Measurements from ENCODE around the gene FTSJ1.
A peak's percentile ranks its signal among the peaks of the same experiment; 100 is the strongest.

FTSJ1 gene

GRCh38 chrX:48467281-48467761 lies 8.7 kb upstream of the FTSJ1 start:
- H3K27me3 ChIP-seq: peaks cover 26 to 76% (median 57%) of the 10 kb centered on the region in 11 experiments; a peak in 21 of 22 replicates
- peak overlapping the region; percentile 76 to 85 (median 83) for H3K4me2 ChIP-seq
- H3K9ac ChIP-seq: peak overlapping the region in 10 of 11 experiments; percentile 72 to 88 (median 82); a peak in 19 of 22 replicates
- peaks cover 0 to 18% (median 5%) of the 10 kb centered on the region in 11 experiments; a peak in 9 of 22 replicates for H3K36me3 ChIP-seq
- peaks cover 7 to 39% (median 25%) of the 10 kb centered on the region in 10 experiments; a peak in 18 of 20 replicates for H3K4me1 ChIP-seq
- no peak for TF ChIP-seq Cebpa-rat (IDR thresholded peaks at IDR 0.05)
- H4K20me1 ChIP-seq: peaks cover 0 to 13% (median 0%) of the 10 kb centered on the region in 11 experiments; a peak in 4 of 22 replicates
- H3K4me3 ChIP-seq: peak overlapping the region in 9 of 10 experiments; percentile 68 to 78 (median 74); a peak in 19 of 20 replicates
- peak overlapping the region in 8 of 11 experiments; percentile 74 to 86 (median 80); a peak in 18 of 22 replicates for H3K27ac ChIP-seq
- no peaks in the 10 kb centered on the region for H3K9me3 ChIP-seq (replicated peaks in 1 of 11)

GRCh38 chrX:48468247-48468671 lies 7.7 kb upstream of the FTSJ1 start:
- peaks cover 7 to 35% (median 25%) of the 10 kb centered on the region in 10 experiments; a peak in 19 of 20 replicates for H3K4me1 ChIP-seq
- peak overlapping the region in 10 of 11 experiments; percentile 46 to 86 (median 80); a peak in 20 of 22 replicates for H3K27ac ChIP-seq
- H4K20me1 ChIP-seq: peaks cover 0 to 12% (median 0%) of the 10 kb centered on the region in 11 experiments; a peak in 4 of 22 replicates
- H3K4me2 ChIP-seq: peak overlapping the region; percentile 76 to 85 (median 83)
- no peak for TF ChIP-seq Cebpa-rat (IDR thresholded peaks at IDR 0.05)
- H3K36me3 ChIP-seq: peaks cover 0 to 9% (median 0%) of the 10 kb centered on the region in 11 experiments; a peak in 4 of 22 replicates
- no peaks in the 10 kb centered on the region for H3K9me3 ChIP-seq (replicated peaks in 1 of 11)
- H3K27me3 ChIP-seq: peaks cover 24 to 76% (median 50%) of the 10 kb centered on the region in 11 experiments; a peak in 21 of 22 replicates
- H3K9ac ChIP-seq: peak overlapping the region; percentile 66 to 88 (median 81)
- H3K4me3 ChIP-seq: peak overlapping the region; percentile 50 to 78 (median 74)

GRCh38 chrX:48468693-48469691 lies 7.0 kb upstream of the FTSJ1 start:
- peak overlapping the region; percentile 66 to 88 (median 81) for H3K9ac ChIP-seq
- peak overlapping the region; percentile 50 to 78 (median 74) for H3K4me3 ChIP-seq
- no peak for TF ChIP-seq Cebpa-rat (IDR thresholded peaks at IDR 0.05)
- H3K4me1 ChIP-seq: peaks cover 14 to 42% (median 32%) of the 10 kb centered on the region in 10 experiments; a peak in 19 of 20 replicates
- peaks cover 0 to 12% (median 0%) of the 10 kb centered on the region in 11 experiments; a peak in 4 of 22 replicates for H4K20me1 ChIP-seq
- H3K27ac ChIP-seq: peak overlapping the region in 10 of 11 experiments; percentile 46 to 86 (median 80); a peak in 20 of 22 replicates
- peaks cover 0 to 9% (median 0%) of the 10 kb centered on the region in 11 experiments; a peak in 4 of 22 replicates for H3K36me3 ChIP-seq
- H3K9me3 ChIP-seq (replicated peaks in 1 of 11): no peaks in the 10 kb centered on the region
- peaks cover 24 to 81% (median 54%) of the 10 kb centered on the region in 11 experiments; a peak in 21 of 22 replicates for H3K27me3 ChIP-seq
- peak overlapping the region; percentile 76 to 85 (median 83) for H3K4me2 ChIP-seq

- Histone ChIP-seq H3K27ac (peak within 1 kb of the TSS in 10 of 11 experiments; percentile 46 to 86 (median 80); a peak in 20 of 22 replicates), H3K4me2 (peak within 1 kb of the TSS; percentile 76 to 85 (median 83)), H4K20me1 (peaks cover 0 to 6% (median 0%) of the 10 kb centered on the region in 11 experiments; a peak in 4 of 22 replicates), H3K36me3 (peaks cover 0 to 7% (median 0%) of the 10 kb centered on the region in 11 experiments; a peak in 4 of 22 replicates), H3K9ac (peak within 1 kb of the TSS; percentile 66 to 88 (median 81)), H3K9me3 (replicated peaks in 1 of 11) (no peaks in the 10 kb centered on the region), H3K4me3 (peak within 1 kb of the TSS; percentile 50 to 78 (median 74)), H3K27me3 (peaks cover 24 to 83% (median 54%) of the 10 kb centered on the region in 11 experiments; a peak in 21 of 22 replicates), H3K4me1 (peaks cover 24 to 52% (median 39%) of the 10 kb centered on the region in 10 experiments; a peak in 19 of 20 replicates)
- no peak for TF ChIP-seq Cebpa-rat (IDR thresholded peaks at IDR 0.05)
Measured at GRCh38 chrX:48470110-48470832, 5.7 kb upstream of the FTSJ1 start, which contains the start of gene SLC38A5. SLC38A5 (minus strand) TSS chrX:48470260; CDS start chrX:48467924, 2,336 bp downstream.

GRCh38 chrX:48470833-48471118 lies 5.2 kb upstream of the FTSJ1 start:
- Histone ChIP-seq H4K20me1 (peaks cover 0 to under 1% (median 0%) of the 10 kb centered on the region in 11 experiments; a peak in 4 of 22 replicates), H3K9me3 (replicated peaks in 1 of 11) (no peaks in the 10 kb centered on the region; a peak in 1 of 22 replicates), H3K27me3 (peaks cover 24 to 82% (median 54%) of the 10 kb centered on the region in 11 experiments; a peak in 21 of 22 replicates), H3K27ac (no peak overlapping the region), H3K9ac (no peak overlapping the region), H3K36me3 (peaks cover 0 to 4% (median 0%) of the 10 kb centered on the region in 11 experiments; a peak in 1 of 22 replicates), H3K4me1 (peaks cover 24 to 47% (median 34%) of the 10 kb centered on the region in 10 experiments; a peak in 19 of 20 replicates), H3K4me2 (no peak overlapping the region), H3K4me3 (no peak overlapping the region)
- TF ChIP-seq Cebpa-rat (IDR thresholded peaks at IDR 0.05): no peak

- H3K27ac ChIP-seq: no peak overlapping the region
Measured at GRCh38 chrX:48471504-48471903, 4.5 kb upstream of the FTSJ1 start.

GRCh38 chrX:48472225-48472624 lies 3.8 kb upstream of the FTSJ1 start:
- TF ChIP-seq Cebpa-rat (IDR thresholded peaks at IDR 0.05): no peak
- no peak overlapping the region for H3K4me2 ChIP-seq
- no peak overlapping the region for H3K9ac ChIP-seq
- H3K27ac ChIP-seq: no peak overlapping the region
- H3K4me3 ChIP-seq: no peak overlapping the region
- H3K27me3 ChIP-seq: peaks cover 17 to 80% (median 46%) of the 10 kb centered on the region in 11 experiments; a peak in 21 of 22 replicates
- peaks cover 25 to 40% (median 32%) of the 10 kb centered on the region in 10 experiments; a peak in 19 of 20 replicates for H3K4me1 ChIP-seq
- H4K20me1 ChIP-seq: peaks cover 0 to 3% (median 0%) of the 10 kb centered on the region in 11 experiments; a peak in 5 of 22 replicates
- H3K36me3 ChIP-seq: no peaks in the 10 kb centered on the region
- H3K9me3 ChIP-seq (replicated peaks in 1 of 11): no peaks in the 10 kb centered on the region; a peak in 1 of 22 replicates

More at GRCh38 chrX:48471504-48471903, 4.5 kb upstream of the FTSJ1 start:
- Histone ChIP-seq H3K4me1 (peaks cover 24 to 42% (median 32%) of the 10 kb centered on the region in 10 experiments; a peak in 19 of 20 replicates), H3K9me3 (replicated peaks in 1 of 11) (no peaks in the 10 kb centered on the region; a peak in 1 of 22 replicates), H3K9ac (no peak overlapping the region), H3K36me3 (peaks cover 0 to 4% (median 0%) of the 10 kb centered on the region in 11 experiments; a peak in 1 of 22 replicates), H3K4me3 (no peak overlapping the region), H3K4me2 (no peak overlapping the region), H4K20me1 (peaks cover 0 to 3% (median 0%) of the 10 kb centered on the region in 11 experiments; a peak in 2 of 22 replicates), H3K27me3 (peaks cover 24 to 87% (median 53%) of the 10 kb centered on the region in 11 experiments; a peak in 21 of 22 replicates)
- no peak for TF ChIP-seq Cebpa-rat (IDR thresholded peaks at IDR 0.05)
